OCI-LY3 (cell line): ENCODE measurements around the gene ADARB2.

Source experiments
- H2AFZ ChIP-seq: fragments of 200-600, 300-600 bp; shearing (Covaris generic); 2 replicates; pipeline ENCODE4 v1.6.0; 2014; ENCODE audit warnings: antibody characterized with exemption, low read depth, low read length
- H3K27ac ChIP-seq: fragments of 200-600, 300-600 bp; sonication (generic); 2 replicates; pipeline ENCODE4 v1.5.1; 2014; ENCODE audit warnings: mild to moderate bottlenecking, low read length, moderate library complexity, mixed read lengths
- H3K27me3 ChIP-seq: fragments of 200-600, 300-600 bp; sonication (generic); 2 replicates; pipeline ENCODE4 v1.6.1; 2014; ENCODE audit warnings: low read depth, low read length, mixed read lengths
- H3K36me3 ChIP-seq: fragments of 200-600, 300-600 bp; sonication (generic); replicated peaks from 2 replicates; pipeline ENCODE3; 2014; ENCODE audit warnings: low read depth, low read length, mixed read lengths
- H3K4me1 ChIP-seq: fragments of 300-600, 200-600 bp; sonication (generic); 2 replicates; pipeline ENCODE4 v1.6.1; 2014; ENCODE audit warnings: low read length, mixed read lengths
- H3K4me2 ChIP-seq: fragments of 200-600, 300-600 bp; sonication (generic); 2 replicates; pipeline ENCODE4 v1.6.1; 2014; ENCODE audit warnings: low read length, mixed read lengths
- H3K4me3 ChIP-seq: fragments of 300-600, 200-600 bp; sonication (generic); 2 replicates; pipeline ENCODE4 v1.5.1; 2014; ENCODE audit warnings: antibody characterized with exemption, mild to moderate bottlenecking, low read length, moderate library complexity
- H3K79me2 ChIP-seq: fragments of 300-600, 200-600 bp; shearing (Covaris generic); 2 replicates; pipeline ENCODE4 v1.6.1; 2014; ENCODE audit warnings: mild to moderate bottlenecking, low read length, mixed read lengths
- H3K9ac ChIP-seq: fragments of 300-600, 200-600 bp; shearing (Covaris generic); 2 replicates; pipeline ENCODE4 v1.6.0; 2014; ENCODE audit warnings: mild to moderate bottlenecking, low read length, moderate library complexity
- H3K9me3 ChIP-seq: fragments of 200-600, 300-600 bp; shearing (Covaris generic); 2 replicates; pipeline ENCODE4 v1.6.1; 2014; ENCODE audit warnings: low read length, mixed read lengths; ENCODE audit not compliant: insufficient read depth
- H4K20me1 ChIP-seq: fragments of 200-600, 300-600 bp; sonication (generic); 2 replicates; pipeline ENCODE4 v1.6.1; 2016; ENCODE audit warnings: low read length, mixed read lengths; ENCODE audit not compliant: insufficient read depth
- EZH2phosphoT487 ChIP-seq: fragments of 200-600 bp; shearing (Covaris generic); IDR thresholded peaks from 2 replicates; pipeline ENCODE4 v1.6.1; 2018; ENCODE audit warnings: antibody characterized with exemption, mixed run types, low read depth
- TF ChIP-seq, protein P1 (sequence below): fragments of 200-600, 300-600 bp; sonication (generic); IDR thresholded peaks from 2 replicates; pipeline ENCODE4 v1.5.1; 2014; ENCODE audit warnings: antibody characterized with exemption, low read length, low read depth

Gene ADARB2

GRCh38 chr10:1452777-1453176 lies 284.5 kb downstream of the ADARB2 start:
- Histone ChIP-seq H2AFZ (no peak overlapping the region), H4K20me1 (no peaks in the 10 kb centered on the region), H3K27me3 (no peaks in the 10 kb centered on the region), H3K9ac (no peak overlapping the region), H3K79me2 (no peaks in the 10 kb centered on the region), H3K9me3 (no peaks in the 10 kb centered on the region), H3K4me2 (no peak overlapping the region), H3K36me3 (no peaks in the 10 kb centered on the region), H3K27ac (no peak overlapping the region), H3K4me3 (no peak overlapping the region), H3K4me1 (no peaks in the 10 kb centered on the region)
- no peak for TF ChIP-seq EZH2phosphoT487
- TF ChIP-seq, protein P1, sequence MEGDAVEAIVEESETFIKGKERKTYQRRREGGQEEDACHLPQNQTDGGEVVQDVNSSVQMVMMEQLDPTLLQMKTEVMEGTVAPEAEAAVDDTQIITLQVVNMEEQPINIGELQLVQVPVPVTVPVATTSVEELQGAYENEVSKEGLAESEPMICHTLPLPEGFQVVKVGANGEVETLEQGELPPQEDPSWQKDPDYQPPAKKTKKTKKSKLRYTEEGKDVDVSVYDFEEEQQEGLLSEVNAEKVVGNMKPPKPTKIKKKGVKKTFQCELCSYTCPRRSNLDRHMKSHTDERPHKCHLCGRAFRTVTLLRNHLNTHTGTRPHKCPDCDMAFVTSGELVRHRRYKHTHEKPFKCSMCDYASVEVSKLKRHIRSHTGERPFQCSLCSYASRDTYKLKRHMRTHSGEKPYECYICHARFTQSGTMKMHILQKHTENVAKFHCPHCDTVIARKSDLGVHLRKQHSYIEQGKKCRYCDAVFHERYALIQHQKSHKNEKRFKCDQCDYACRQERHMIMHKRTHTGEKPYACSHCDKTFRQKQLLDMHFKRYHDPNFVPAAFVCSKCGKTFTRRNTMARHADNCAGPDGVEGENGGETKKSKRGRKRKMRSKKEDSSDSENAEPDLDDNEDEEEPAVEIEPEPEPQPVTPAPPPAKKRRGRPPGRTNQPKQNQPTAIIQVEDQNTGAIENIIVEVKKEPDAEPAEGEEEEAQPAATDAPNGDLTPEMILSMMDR, result no peak

DNA sequence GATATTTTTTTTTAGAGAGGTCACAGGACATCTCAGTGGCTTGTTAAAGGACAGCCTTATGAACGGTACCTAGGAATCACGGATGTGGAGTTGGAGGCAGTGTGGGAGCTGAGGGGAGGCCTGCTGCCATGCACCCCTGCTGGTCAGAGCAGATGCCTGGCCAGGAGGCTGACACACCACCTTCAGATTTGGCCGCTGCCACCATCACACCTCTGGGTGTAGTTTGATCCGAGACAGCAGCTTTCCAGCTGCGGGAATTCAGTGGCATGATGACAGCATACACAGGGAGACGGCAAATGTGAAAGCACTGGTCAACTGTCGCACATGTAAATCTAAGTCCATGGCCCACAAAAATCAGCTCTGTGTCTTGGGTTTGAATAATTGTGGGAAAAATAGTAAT lies 285.4 kb downstream of the ADARB2 start:
- no peak for TF ChIP-seq EZH2phosphoT487
- TF ChIP-seq, protein P1, result no peak

GRCh38 chr10:1451362-1451888 lies 285.9 kb downstream of the ADARB2 start:
- Histone ChIP-seq H3K9me3 (no peaks in the 10 kb centered on the region), H3K4me3 (no peak overlapping the region), H3K36me3 (no peaks in the 10 kb centered on the region), H2AFZ (no peak overlapping the region), H3K4me2 (no peak overlapping the region), H4K20me1 (no peaks in the 10 kb centered on the region), H3K27me3 (no peaks in the 10 kb centered on the region), H3K9ac (no peak overlapping the region), H3K27ac (no peak overlapping the region), H3K4me1 (no peaks in the 10 kb centered on the region), H3K79me2 (no peaks in the 10 kb centered on the region)
- TF ChIP-seq EZH2phosphoT487, result no peak
- TF ChIP-seq, protein P1, result no peak

More for the DNA sequence above, 285.4 kb downstream of the ADARB2 start:
- Histone ChIP-seq H3K9me3 (no peaks in the 10 kb centered on the region), H3K4me1 (no peaks in the 10 kb centered on the region), H3K27ac (no peak overlapping the region), H3K4me2 (no peak overlapping the region), H2AFZ (no peak overlapping the region), H3K9ac (no peak overlapping the region), H3K4me3 (no peak overlapping the region), H3K79me2 (no peaks in the 10 kb centered on the region), H3K36me3 (no peaks in the 10 kb centered on the region), H4K20me1 (no peaks in the 10 kb centered on the region), H3K27me3 (no peaks in the 10 kb centered on the region)

DNA sequence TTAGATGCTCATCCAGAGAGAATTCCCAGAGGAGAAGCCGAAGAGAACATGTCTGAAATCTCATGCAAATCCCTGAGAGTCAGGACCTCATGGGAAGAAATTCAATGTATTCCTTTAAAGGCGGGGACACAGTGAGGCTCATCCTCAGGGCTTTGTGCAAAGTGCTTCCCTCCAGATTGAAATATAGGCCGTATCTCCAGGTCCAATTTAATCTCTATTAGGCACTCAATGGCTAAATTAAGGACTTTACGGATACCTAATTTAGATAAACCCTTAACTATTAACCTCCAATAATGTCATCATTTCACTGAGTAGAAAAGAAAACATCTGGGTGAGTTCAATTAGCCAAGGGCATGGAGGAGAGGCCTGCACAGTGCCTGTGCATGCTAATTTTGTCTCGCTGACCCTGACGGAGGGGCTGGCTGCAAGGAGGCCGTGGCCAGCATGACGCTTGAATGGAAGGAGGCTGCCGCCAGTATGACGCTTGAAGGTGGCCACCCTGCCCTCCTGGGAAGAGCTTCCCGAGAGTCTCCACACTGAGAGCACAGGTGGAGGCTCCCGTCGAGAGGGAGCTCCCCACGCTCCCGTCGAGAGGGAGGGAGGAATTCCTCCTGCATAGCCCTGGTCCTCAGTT lies 287.6 kb downstream of the ADARB2 start:
- Histone ChIP-seq H3K4me1 (no peaks in the 10 kb centered on the region), H3K4me3 (no peak overlapping the region), H3K9ac (no peak overlapping the region), H3K27ac (no peak overlapping the region), H4K20me1 (no peaks in the 10 kb centered on the region), H2AFZ (no peak overlapping the region), H3K4me2 (no peak overlapping the region), H3K79me2 (no peaks in the 10 kb centered on the region), H3K27me3 (no peaks in the 10 kb centered on the region), H3K36me3 (no peaks in the 10 kb centered on the region), H3K9me3 (no peaks in the 10 kb centered on the region)
- no peak for TF ChIP-seq EZH2phosphoT487
- TF ChIP-seq, protein P1, result no peak
